Neural progenitor cell (in vitro differentiated cells): ENCODE data around the gene POLR1F. TPM values are rescaled to one million over a fixed set of nuclear protein-coding genes. Genes with fewer than 3 reads are reported as not detected.

Experiments used
- DNase-seq: peaks from one replicate; pipeline ENCODE4 v3.0.0-alpha.2; 2016; ENCODE audit warnings: low spot score
- H2AFZ ChIP-seq: fragments of 200-600 bp; sonication (generic); replicated peaks from 2 replicates; pipeline ENCODE4 v1.6.1; 2016; ENCODE audit warnings: antibody characterized with exemption
- H3F3A ChIP-seq: fragments of 200-600 bp; sonication (generic); 2 replicates; pipeline ENCODE4 v1.6.1; 2016; ENCODE audit warnings: antibody characterized with exemption, low read depth
- H3K27ac ChIP-seq: fragments of 200-600 bp; sonication (generic); 2 replicates; pipeline ENCODE4 v1.5.1; 2016; ENCODE audit warnings: mild to moderate bottlenecking
- H3K27me3 ChIP-seq: fragments of 200-600 bp; sonication (generic); 2 replicates; pipeline ENCODE4 v1.6.1; 2016; ENCODE audit warnings: mild to moderate bottlenecking, moderate library complexity
- H3K36me3 ChIP-seq: fragments of 200-600 bp; sonication (generic); 2 replicates; pipeline ENCODE4 v1.5.1; 2016
- H3K4me1 ChIP-seq: fragments of 200-600 bp; sonication (generic); 2 replicates; pipeline ENCODE4 v1.6.1; 2016; ENCODE audit warnings: mixed run types
- H3K4me2 ChIP-seq: fragments of 200-600 bp; sonication (generic); 2 replicates; pipeline ENCODE4 v1.6.1; 2016
- H3K4me3 ChIP-seq: fragments of 200-600 bp; sonication (generic); 2 replicates; pipeline ENCODE4 v1.5.1; 2016
- H3K79me2 ChIP-seq: fragments of 200-600 bp; sonication (generic); 2 replicates; pipeline ENCODE4 v1.6.1; 2016; ENCODE audit warnings: low read depth
- H3K9ac ChIP-seq: fragments of 200-600 bp; sonication (generic); 2 replicates; pipeline ENCODE4 v1.6.1; 2016
- H3K9me3 ChIP-seq: fragments of 200-600 bp; sonication (generic); 2 replicates; pipeline ENCODE4 v1.5.1; 2016; ENCODE audit warnings: low read depth
- H4K20me1 ChIP-seq: fragments of 200-600 bp; sonication (generic); 2 replicates; pipeline ENCODE4 v1.6.1; 2016; ENCODE audit warnings: low read depth
- H3K27ac Mint-ChIP-seq: 3 replicates; pipeline ENCODE4 v1.8.0; 2021; ENCODE audit warnings: mixed read lengths
- H3K27me3 Mint-ChIP-seq: 2 replicates; pipeline ENCODE4 v1.8.0; 2022; ENCODE audit warnings: low read depth, mild to moderate bottlenecking, inconsistent platforms, moderate library complexity, mixed read lengths; ENCODE audit not compliant: insufficient read depth
- H3K36me3 Mint-ChIP-seq: 3 replicates; pipeline ENCODE4 v1.8.0; 2021; ENCODE audit warnings: mixed read lengths
- H3K4me1 Mint-ChIP-seq: 3 replicates; pipeline ENCODE4 v1.8.0; 2021; ENCODE audit warnings: mixed read lengths
- H3K4me3 Mint-ChIP-seq: 3 replicates; pipeline ENCODE4 v1.8.0; 2021; ENCODE audit warnings: mild to moderate bottlenecking, moderate library complexity, mixed read lengths
- H3K9me3 Mint-ChIP-seq: 3 replicates; pipeline ENCODE4 v1.8.0; 2020; ENCODE audit warnings: mixed read lengths
- EZH2 ChIP-seq: fragments of 200-600 bp; sonication (generic); IDR thresholded peaks from 2 replicates; pipeline ENCODE4 v1.6.1; 2017; ENCODE audit warnings: antibody characterized with exemption, mild to moderate bottlenecking, moderate library complexity
- EZH2phosphoT487 ChIP-seq: fragments of 200-600 bp; sonication (generic); IDR thresholded peaks from 2 replicates; pipeline ENCODE4 v1.6.1; 2017; ENCODE audit warnings: antibody characterized with exemption
- total RNA-seq: library from RNA; depleted of rRNA; stranded (reverse); fragments of >200 nt; gene quantifications from 2 replicates; pipeline ENCODE4 v1.2.3, GENCODE V29; 2015; ENCODE audit warnings: low replicate concordance
- TF ChIP-seq, protein P1 (sequence below): fragments of 200-600 bp; sonication (generic); IDR thresholded peaks from 2 replicates; pipeline ENCODE4 v1.5.1; 2017; ENCODE audit warnings: antibody characterized with exemption, mild to moderate bottlenecking

Gene POLR1F
- total RNA-seq, 1 donor from 2014 or later: 29.7 TPM

DNA sequence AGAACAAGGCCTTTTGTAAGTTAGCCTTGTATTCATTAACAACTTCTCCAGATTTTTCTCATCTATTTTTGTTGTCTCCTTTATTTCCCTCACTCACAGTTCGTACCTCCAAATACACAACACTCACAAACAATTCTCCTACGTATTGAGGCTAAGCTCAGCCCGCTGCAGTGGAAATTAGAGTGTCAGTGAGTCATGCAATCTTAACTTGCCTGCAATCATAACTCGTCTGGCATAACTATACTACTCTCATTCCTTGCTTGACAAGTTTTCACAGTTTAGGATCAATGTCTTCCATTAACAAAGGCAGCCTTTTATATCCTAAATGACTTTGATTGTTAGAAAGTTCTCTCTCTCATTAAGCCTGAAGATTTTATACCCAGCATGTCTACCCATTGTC lies 40.8 kb upstream of the POLR1F start:
- Mint-ChIP-seq H3K4me1 (no peaks in the 10 kb centered on the region), H3K27ac (no peak overlapping the region), H3K4me3 (no peak overlapping the region), H3K27me3 (no peaks in the 10 kb centered on the region), H3K9me3 (no peaks in the 10 kb centered on the region), H3K36me3 (no peaks in the 10 kb centered on the region)
- H3K79me2 ChIP-seq: no peaks in the 10 kb centered on the region
- no peaks in the 10 kb centered on the region for H3F3A ChIP-seq
- no peak overlapping the region for H3K27ac ChIP-seq
- no peaks in the 10 kb centered on the region for H3K27me3 ChIP-seq
- H3K4me3 ChIP-seq: no peak overlapping the region
- no peaks in the 10 kb centered on the region for H3K4me1 ChIP-seq
- TF ChIP-seq, protein P1, sequence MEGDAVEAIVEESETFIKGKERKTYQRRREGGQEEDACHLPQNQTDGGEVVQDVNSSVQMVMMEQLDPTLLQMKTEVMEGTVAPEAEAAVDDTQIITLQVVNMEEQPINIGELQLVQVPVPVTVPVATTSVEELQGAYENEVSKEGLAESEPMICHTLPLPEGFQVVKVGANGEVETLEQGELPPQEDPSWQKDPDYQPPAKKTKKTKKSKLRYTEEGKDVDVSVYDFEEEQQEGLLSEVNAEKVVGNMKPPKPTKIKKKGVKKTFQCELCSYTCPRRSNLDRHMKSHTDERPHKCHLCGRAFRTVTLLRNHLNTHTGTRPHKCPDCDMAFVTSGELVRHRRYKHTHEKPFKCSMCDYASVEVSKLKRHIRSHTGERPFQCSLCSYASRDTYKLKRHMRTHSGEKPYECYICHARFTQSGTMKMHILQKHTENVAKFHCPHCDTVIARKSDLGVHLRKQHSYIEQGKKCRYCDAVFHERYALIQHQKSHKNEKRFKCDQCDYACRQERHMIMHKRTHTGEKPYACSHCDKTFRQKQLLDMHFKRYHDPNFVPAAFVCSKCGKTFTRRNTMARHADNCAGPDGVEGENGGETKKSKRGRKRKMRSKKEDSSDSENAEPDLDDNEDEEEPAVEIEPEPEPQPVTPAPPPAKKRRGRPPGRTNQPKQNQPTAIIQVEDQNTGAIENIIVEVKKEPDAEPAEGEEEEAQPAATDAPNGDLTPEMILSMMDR: no peak
- TF ChIP-seq EZH2 (no peak), EZH2phosphoT487 (no peak)
- H3K36me3 ChIP-seq: no peaks in the 10 kb centered on the region
- H2AFZ ChIP-seq: no peak overlapping the region
- H3K9ac ChIP-seq: no peak overlapping the region
- H3K9me3 ChIP-seq: no peaks in the 10 kb centered on the region
- H4K20me1 ChIP-seq: no peaks in the 10 kb centered on the region
- no peak for DNase-seq
- no peak overlapping the region for H3K4me2 ChIP-seq

DNA sequence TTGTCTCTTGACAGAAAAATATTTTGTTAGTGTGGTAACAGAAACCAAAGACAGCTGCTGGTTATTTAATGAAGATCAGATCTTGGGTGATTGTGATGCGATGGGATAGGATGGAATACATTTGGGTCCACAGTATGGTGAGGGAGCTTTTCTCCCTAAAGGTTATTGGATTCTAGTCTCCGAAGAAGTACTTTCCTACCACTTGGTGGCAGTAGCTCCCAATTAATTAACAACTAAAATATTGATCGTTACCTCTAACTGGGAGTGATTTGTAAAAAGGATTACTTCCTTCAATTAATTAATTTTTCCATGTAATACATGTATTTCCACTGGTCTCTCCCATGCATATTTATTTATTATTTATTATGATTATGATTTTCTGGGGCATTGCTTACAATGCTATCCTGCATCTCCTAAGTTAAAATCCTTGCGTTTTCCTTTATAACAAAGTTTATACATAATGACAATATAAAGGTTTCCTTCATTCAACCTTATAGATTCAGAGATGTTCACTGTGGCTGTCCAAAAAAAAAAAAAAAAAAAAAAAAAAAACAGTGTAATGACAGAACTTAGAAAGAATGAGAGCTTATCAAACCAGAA lies 39.0 kb upstream of the POLR1F start:
- Histone ChIP-seq H3K4me1 (no peaks in the 10 kb centered on the region), H3K36me3 (no peaks in the 10 kb centered on the region), H3K9ac (no peak overlapping the region), H4K20me1 (no peaks in the 10 kb centered on the region), H3K4me3 (no peak overlapping the region), H3F3A (no peaks in the 10 kb centered on the region), H3K79me2 (no peaks in the 10 kb centered on the region), H3K9me3 (no peaks in the 10 kb centered on the region), H3K27me3 (no peaks in the 10 kb centered on the region), H2AFZ (no peak overlapping the region), H3K27ac (no peak overlapping the region), H3K4me2 (no peak overlapping the region)
- H3K27ac Mint-ChIP-seq: no peak overlapping the region
- H3K9me3 Mint-ChIP-seq: no peaks in the 10 kb centered on the region
- no peaks in the 10 kb centered on the region for H3K4me1 Mint-ChIP-seq
- peak; percentile 67 for DNase-seq
- H3K27me3 Mint-ChIP-seq: no peaks in the 10 kb centered on the region
- no peaks in the 10 kb centered on the region for H3K36me3 Mint-ChIP-seq
- no peak overlapping the region for H3K4me3 Mint-ChIP-seq
- TF ChIP-seq EZH2: no peak
- no peak for TF ChIP-seq EZH2phosphoT487
- TF ChIP-seq, protein P1: peak; percentile 73

DNA sequence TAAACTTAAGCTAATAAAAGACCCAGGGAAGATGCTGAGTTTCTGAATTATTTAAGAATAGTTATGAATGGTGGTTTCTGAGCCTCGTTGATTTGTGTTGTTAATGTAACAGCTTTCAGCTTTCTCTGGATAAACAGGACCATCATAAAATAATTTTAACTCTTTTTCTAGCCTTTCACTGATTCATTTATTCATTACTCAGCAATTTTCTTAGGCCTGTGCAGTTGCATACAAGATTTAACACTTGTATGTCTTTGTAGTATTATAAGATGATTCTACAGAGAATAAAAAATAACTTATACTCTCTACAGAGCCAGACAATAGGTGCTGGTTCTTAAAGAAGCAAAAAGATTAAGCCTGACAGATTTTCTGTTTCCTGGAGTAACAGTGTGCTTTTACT lies 35.2 kb upstream of the POLR1F start:
- no peaks in the 10 kb centered on the region for H3K9me3 Mint-ChIP-seq
- Histone ChIP-seq H3K4me2 (no peak overlapping the region), H3K9ac (no peak overlapping the region), H2AFZ (no peak overlapping the region), H3K9me3 (no peaks in the 10 kb centered on the region), H3K36me3 (no peaks in the 10 kb centered on the region), H4K20me1 (no peaks in the 10 kb centered on the region), H3K4me3 (no peak overlapping the region), H3K27me3 (no peaks in the 10 kb centered on the region), H3K27ac (no peak overlapping the region), H3K4me1 (no peaks in the 10 kb centered on the region), H3K79me2 (no peaks in the 10 kb centered on the region), H3F3A (no peaks in the 10 kb centered on the region)
- no peaks in the 10 kb centered on the region for H3K36me3 Mint-ChIP-seq
- H3K27ac Mint-ChIP-seq: no peak overlapping the region
- no peaks in the 10 kb centered on the region for H3K4me1 Mint-ChIP-seq
- H3K27me3 Mint-ChIP-seq: no peaks in the 10 kb centered on the region
- no peak for DNase-seq
- H3K4me3 Mint-ChIP-seq: no peak overlapping the region
- TF ChIP-seq, protein P1: no peak
- no peak for TF ChIP-seq EZH2phosphoT487
- TF ChIP-seq EZH2: no peak
